ENCODE results near the gene LPIN3.
A peak's percentile ranks its signal among the peaks of the same experiment; 100 is the strongest.

LPIN3 gene

DNA sequence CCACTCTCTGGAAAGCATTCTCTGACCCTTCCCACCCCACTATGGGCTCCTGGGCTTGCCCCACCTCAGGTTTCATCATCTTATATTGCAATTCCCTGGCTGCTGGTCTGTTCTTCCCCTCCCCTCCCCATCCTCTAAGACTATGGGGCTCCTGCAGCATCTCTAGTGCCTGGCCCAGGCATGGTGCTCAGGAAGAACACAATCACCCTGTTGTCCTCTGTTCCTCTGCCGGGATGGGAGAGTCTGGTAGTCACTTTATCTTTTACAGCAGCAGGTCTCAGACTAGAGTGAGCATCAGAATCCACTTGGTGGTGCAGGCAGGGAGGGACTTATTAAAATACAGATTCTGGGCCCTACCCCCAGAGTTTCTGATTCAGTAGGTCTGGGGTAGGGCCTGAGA lies 5.0 kb upstream of the LPIN3 start:
- FAIRE-seq, result no peak
- TF ChIP-seq POU2F2 (IDR thresholded peaks at IDR 0.05; ENCODE audit: low read depth, low read length) (no peak), SPI1 (IDR thresholded peaks at IDR 0.05; ENCODE audit: low read depth, low read length) (no peak), POLR2A (IDR thresholded peaks at IDR 0.05; ENCODE audit: low read depth, low read length) (no peak), PAX5 (IDR thresholded peaks at IDR 0.05; ENCODE audit: insufficient read depth, low read length, severe bottlenecking) (no peak), POLR2AphosphoS5 (IDR thresholded peaks at IDR 0.05; ENCODE audit: low read depth, low read length) (no peak), TAF1 (IDR thresholded peaks at IDR 0.05; ENCODE audit: low read depth, low read length) (no peak)
- no peak for DNase-seq (ENCODE audit: insufficient read length, low spot score)

DNA sequence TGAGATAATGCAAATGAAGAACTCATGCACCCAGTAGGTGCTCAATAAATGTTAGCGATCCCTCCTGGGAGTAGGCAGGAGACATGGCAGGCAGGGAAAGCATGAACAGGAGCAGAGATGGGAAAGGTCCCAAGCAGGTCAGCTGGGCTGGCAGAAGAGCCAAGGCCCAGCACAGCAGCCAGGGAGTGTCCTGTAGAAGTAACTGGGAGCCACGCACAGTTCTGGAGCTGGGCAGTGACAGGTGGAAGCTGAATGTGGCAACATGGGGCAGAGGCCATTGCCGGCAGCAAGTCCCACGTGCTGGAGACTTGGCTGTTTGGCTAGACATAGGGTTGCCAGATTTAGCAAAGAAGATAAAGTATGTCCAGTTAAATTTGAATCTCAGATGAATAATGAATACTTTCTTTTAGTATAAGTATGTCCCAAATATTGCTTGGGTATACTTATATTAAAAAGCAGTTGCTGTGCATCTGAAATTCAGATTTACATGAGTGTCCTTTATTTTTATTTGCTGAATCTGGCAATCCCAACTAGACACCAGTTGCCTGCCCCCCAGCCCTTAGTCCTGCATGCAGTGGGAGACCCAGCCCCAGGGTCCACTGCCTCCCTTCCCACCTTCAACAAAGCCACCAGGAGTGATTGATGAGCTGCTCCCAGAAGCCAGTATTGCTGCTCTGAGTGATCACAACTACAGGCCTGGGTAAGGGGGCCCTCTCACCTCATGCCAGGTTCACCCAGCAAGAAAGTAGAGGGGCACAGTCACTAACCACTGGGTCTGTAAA lies 3.7 kb upstream of the LPIN3 start:
- FAIRE-seq (no peak), DNase-seq (ENCODE audit: insufficient read length, low spot score) (no peak)
- TF ChIP-seq PAX5 (IDR thresholded peaks at IDR 0.05; ENCODE audit: insufficient read depth, low read length, severe bottlenecking) (no peak), POLR2AphosphoS5 (IDR thresholded peaks at IDR 0.05; ENCODE audit: low read depth, low read length) (no peak), SPI1 (IDR thresholded peaks at IDR 0.05; ENCODE audit: low read depth, low read length) (no peak), TAF1 (IDR thresholded peaks at IDR 0.05; ENCODE audit: low read depth, low read length) (no peak), POLR2A (IDR thresholded peaks at IDR 0.05; ENCODE audit: low read depth, low read length) (no peak), POU2F2 (IDR thresholded peaks at IDR 0.05; ENCODE audit: low read depth, low read length) (no peak)

DNA sequence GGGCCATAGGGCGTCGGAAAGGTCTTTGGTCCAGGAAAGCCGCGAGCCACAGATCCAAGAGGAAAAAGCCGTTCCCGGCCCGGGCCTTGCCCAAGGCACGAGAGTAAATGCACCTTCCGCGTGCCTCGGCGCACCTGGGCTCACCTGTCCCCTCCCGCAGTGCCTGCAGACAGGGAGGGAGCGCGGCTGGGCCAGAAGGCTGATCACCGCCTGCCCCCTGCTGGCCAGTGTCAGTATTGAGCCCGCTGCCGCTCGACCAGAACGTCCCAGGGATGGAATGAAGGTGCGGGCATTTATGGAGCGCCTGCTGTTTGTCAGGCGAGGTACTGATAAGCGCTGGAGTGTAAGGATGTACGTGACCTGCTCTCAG lies 679 bp upstream of the LPIN3 start:
- TF ChIP-seq SPI1 (IDR thresholded peaks at IDR 0.05; ENCODE audit: low read depth, low read length) (no peak), TAF1 (IDR thresholded peaks at IDR 0.05; ENCODE audit: low read depth, low read length) (no peak), POU2F2 (IDR thresholded peaks at IDR 0.05; ENCODE audit: low read depth, low read length) (no peak; the same call in 1 of the 2 replicates), POLR2AphosphoS5 (IDR thresholded peaks at IDR 0.05; ENCODE audit: low read depth, low read length) (no peak), POLR2A (IDR thresholded peaks at IDR 0.05; ENCODE audit: low read depth, low read length) (no peak), PAX5 (IDR thresholded peaks at IDR 0.05; ENCODE audit: insufficient read depth, low read length, severe bottlenecking) (no peak)
- DNase-seq (ENCODE audit: insufficient read length, low spot score), result peak; percentile 85
- peak; percentile 96 for FAIRE-seq

GRCh38 chr20:41342474-41343464 lies 2.1 kb downstream of the LPIN3 start:
- TF ChIP-seq PAX5 (IDR thresholded peaks at IDR 0.05; ENCODE audit: insufficient read depth, low read length, severe bottlenecking), result no peak
- TF ChIP-seq POLR2A (IDR thresholded peaks at IDR 0.05; ENCODE audit: low read depth, low read length), result no peak
- no peak for TF ChIP-seq SPI1 (IDR thresholded peaks at IDR 0.05; ENCODE audit: low read depth, low read length)
- no peak for TF ChIP-seq POU2F2 (IDR thresholded peaks at IDR 0.05; ENCODE audit: low read depth, low read length)
- no peak for TF ChIP-seq TAF1 (IDR thresholded peaks at IDR 0.05; ENCODE audit: low read depth, low read length)
- TF ChIP-seq POLR2AphosphoS5 (IDR thresholded peaks at IDR 0.05; ENCODE audit: low read depth, low read length), result no peak
- FAIRE-seq (no peak), DNase-seq (ENCODE audit: insufficient read length, low spot score) (no peak)

DNA sequence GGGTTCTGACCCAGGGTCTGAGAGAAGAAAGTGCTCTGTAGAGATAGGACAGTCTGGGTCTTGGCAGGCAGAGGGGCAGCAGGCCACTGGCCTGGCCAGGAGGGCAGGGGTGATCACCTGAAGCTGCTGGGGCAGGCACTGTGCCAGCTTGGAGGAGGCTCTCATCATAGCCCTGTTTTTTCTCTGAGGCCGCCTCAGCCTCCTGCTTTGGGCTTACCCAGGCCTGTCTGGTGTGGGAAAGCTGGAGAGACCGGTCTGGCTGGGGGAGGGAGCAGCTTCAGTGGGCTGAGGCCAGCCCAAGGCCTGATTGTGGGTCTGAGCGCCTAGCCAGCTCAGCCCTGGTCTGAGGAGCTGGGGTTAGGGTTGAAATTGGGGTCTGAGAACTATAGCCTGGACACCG lies 3.9 kb downstream of the LPIN3 start:
- DNase-seq (ENCODE audit: insufficient read length, low spot score) (no peak), FAIRE-seq (no peak)
- TF ChIP-seq POLR2AphosphoS5 (IDR thresholded peaks at IDR 0.05; ENCODE audit: low read depth, low read length) (no peak), POLR2A (IDR thresholded peaks at IDR 0.05; ENCODE audit: low read depth, low read length) (no peak), SPI1 (IDR thresholded peaks at IDR 0.05; ENCODE audit: low read depth, low read length) (no peak), TAF1 (IDR thresholded peaks at IDR 0.05; ENCODE audit: low read depth, low read length) (no peak), PAX5 (IDR thresholded peaks at IDR 0.05; ENCODE audit: insufficient read depth, low read length, severe bottlenecking) (no peak), POU2F2 (IDR thresholded peaks at IDR 0.05; ENCODE audit: low read depth, low read length) (no peak)

DNA sequence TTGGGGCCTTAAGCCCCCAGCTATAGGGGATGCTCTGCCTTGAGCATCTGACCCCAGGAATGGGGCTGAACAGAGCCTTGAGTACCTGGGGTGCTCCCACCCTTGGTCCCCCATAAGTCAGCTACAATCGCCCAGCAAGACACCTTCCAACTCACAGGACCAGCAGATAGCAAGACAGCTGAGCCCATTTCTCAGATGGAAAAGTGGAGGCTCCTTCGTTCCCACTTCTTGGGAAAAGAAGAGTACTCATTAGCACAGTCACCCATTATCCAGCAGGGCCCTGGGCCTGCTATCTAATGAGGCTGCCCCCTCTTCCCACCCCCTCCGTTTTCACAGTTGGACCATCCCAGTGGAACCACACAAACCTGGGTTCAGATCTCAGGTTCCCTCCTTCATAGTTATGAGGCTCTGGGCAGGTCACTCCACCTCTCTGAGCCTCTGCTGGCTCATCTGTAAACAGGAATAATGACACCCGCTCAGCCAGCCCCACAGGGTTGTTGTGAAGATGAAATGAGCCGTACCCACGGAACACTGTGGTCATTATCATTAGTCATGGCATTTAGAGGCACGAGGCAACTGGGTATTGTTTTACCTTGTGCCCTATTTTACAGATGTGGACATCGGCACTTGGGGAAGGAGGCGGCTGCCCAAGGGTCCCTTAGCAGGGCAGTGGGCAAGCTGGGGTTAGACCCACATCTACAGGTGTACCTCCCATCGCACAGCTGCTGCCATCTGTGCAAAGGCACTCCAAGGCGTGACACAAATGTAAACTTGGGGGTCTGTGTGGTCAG lies 4.5 kb downstream of the LPIN3 start:
- FAIRE-seq (no peak), DNase-seq (ENCODE audit: insufficient read length, low spot score) (no peak)
- TF ChIP-seq TAF1 (IDR thresholded peaks at IDR 0.05; ENCODE audit: low read depth, low read length), result no peak
- no peak for TF ChIP-seq POLR2A (IDR thresholded peaks at IDR 0.05; ENCODE audit: low read depth, low read length)
- TF ChIP-seq SPI1 (IDR thresholded peaks at IDR 0.05; ENCODE audit: low read depth, low read length), result no peak
- no peak for TF ChIP-seq POU2F2 (IDR thresholded peaks at IDR 0.05; ENCODE audit: low read depth, low read length)
- no peak for TF ChIP-seq POLR2AphosphoS5 (IDR thresholded peaks at IDR 0.05; ENCODE audit: low read depth, low read length)
- TF ChIP-seq PAX5 (IDR thresholded peaks at IDR 0.05; ENCODE audit: insufficient read depth, low read length, severe bottlenecking), result no peak

DNA sequence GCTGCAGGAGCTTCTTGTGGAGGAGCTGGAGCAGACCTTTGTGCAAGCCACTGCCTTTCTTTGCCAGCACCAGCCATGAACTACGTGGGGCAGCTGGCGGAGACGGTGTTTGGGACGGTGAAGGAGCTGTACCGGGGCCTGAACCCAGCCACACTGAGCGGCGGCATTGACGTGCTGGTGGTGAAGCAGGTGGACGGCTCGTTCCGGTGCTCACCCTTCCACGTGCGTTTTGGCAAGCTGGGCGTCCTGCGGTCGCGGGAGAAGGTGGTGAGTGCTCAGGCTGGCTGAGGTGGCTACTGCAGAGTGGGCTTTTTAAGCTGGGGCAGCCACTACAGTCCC lies 5.1 kb downstream of the LPIN3 start:
- DNase-seq (ENCODE audit: insufficient read length, low spot score) (no peak), FAIRE-seq (no peak)
- no peak for TF ChIP-seq POLR2A (IDR thresholded peaks at IDR 0.05; ENCODE audit: low read depth, low read length)
- no peak for TF ChIP-seq TAF1 (IDR thresholded peaks at IDR 0.05; ENCODE audit: low read depth, low read length)
- TF ChIP-seq POU2F2 (IDR thresholded peaks at IDR 0.05; ENCODE audit: low read depth, low read length), result no peak
- TF ChIP-seq PAX5 (IDR thresholded peaks at IDR 0.05; ENCODE audit: insufficient read depth, low read length, severe bottlenecking), result no peak
- TF ChIP-seq SPI1 (IDR thresholded peaks at IDR 0.05; ENCODE audit: low read depth, low read length), result no peak

DNA sequence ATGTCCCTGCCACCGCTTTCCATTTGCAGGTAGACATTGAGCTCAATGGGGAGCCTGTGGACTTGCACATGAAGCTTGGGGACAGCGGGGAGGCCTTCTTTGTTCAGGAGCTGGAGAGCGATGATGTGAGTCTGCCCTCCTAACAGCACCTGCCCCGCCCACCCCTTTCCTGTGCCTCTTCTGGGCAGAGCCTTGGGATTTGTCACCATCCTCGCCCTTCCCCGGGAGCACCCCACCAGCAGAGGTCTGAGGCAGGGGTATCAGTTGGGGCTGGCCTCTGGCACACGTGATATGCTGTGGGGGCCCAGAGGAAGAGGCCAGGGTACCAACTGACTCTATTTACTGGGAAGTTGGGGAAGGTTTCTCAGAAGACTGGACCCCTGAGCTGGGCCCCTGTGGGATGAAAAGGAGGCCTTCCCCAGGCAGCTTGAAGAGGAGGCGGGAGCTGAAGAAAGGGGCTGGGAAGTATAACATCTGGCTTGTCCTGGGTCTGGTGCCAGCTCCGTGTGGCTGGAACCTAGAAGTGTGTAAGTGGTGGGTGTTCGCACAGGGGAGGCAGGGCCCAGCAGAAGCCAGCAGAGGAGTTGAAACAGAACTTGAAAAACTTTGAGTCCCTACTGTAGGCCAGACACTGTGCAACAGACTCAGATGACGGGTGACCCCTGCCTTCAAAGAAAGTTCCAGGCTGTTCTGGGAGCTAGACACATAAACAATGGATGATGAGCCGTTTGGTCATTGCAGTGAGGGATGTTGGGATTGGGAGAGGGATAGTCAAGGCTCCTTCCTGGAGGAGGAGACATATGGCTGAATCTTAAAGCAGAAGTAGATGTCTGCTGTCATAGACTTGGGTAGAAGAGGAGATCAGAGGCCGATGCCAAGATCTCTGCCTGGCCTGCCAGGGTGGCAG lies 7.2 kb downstream of the LPIN3 start:
- DNase-seq (ENCODE audit: insufficient read length, low spot score) (no peak), FAIRE-seq (no peak)
- TF ChIP-seq POU2F2 (IDR thresholded peaks at IDR 0.05; ENCODE audit: low read depth, low read length) (no peak), PAX5 (IDR thresholded peaks at IDR 0.05; ENCODE audit: insufficient read depth, low read length, severe bottlenecking) (no peak), SPI1 (IDR thresholded peaks at IDR 0.05; ENCODE audit: low read depth, low read length) (no peak), TAF1 (IDR thresholded peaks at IDR 0.05; ENCODE audit: low read depth, low read length) (no peak), POLR2A (IDR thresholded peaks at IDR 0.05; ENCODE audit: low read depth, low read length) (no peak), POLR2AphosphoS5 (IDR thresholded peaks at IDR 0.05; ENCODE audit: low read depth, low read length) (no peak)
